Measurements from ENCODE around the gene MYH9.

DNA sequence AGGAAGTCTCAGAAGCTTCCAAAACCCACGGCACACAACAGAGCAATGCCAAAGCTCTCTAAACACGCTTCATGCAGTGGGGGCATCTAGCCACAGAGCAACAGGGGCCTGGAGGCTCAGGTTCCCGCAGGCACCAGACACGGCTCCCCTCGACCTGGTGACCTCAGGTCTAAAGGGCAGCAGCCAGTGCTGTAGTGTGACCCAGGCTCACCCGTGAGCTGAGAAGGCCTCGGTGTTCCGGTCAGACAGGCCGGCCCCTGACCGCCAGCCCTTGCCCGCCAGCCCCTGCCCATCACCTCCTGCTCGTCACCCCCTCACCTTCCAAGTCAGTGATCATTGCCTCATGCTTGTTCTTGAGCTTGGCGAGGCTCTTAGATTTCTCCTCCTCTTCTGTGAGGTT, 89.2 kb downstream of the MYH9 start:
- TF ChIP-seq, protein P1, sequence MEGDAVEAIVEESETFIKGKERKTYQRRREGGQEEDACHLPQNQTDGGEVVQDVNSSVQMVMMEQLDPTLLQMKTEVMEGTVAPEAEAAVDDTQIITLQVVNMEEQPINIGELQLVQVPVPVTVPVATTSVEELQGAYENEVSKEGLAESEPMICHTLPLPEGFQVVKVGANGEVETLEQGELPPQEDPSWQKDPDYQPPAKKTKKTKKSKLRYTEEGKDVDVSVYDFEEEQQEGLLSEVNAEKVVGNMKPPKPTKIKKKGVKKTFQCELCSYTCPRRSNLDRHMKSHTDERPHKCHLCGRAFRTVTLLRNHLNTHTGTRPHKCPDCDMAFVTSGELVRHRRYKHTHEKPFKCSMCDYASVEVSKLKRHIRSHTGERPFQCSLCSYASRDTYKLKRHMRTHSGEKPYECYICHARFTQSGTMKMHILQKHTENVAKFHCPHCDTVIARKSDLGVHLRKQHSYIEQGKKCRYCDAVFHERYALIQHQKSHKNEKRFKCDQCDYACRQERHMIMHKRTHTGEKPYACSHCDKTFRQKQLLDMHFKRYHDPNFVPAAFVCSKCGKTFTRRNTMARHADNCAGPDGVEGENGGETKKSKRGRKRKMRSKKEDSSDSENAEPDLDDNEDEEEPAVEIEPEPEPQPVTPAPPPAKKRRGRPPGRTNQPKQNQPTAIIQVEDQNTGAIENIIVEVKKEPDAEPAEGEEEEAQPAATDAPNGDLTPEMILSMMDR (IDR thresholded peaks at IDR 0.05): no peak
- TF ChIP-seq POLR2A (IDR thresholded peaks at IDR 0.05; ENCODE audit: low read depth): no peak

All from esophagus muscularis mucosa (tissue), 3 donors.